ENCODE results near the gene MYOM3. TPM values are rescaled to one million over a fixed set of nuclear protein-coding genes. Genes with fewer than 3 reads are reported as not detected.
"Not testable (repeated sequence)": the region's sequence is repeated elsewhere in the genome, so short reads cannot be mapped to it uniquely, and the experiment has no call there.

The MYOM3 gene
- total and polyA plus RNA-seq, 3 experiments from 2014 or later, result not detected

GRCh38 chr1:24049733-24050132, 62.2 kb downstream of the MYOM3 start:
- POLR2A ChIA-PET, result no interaction called here
- H3K4me1 Mint-ChIP-seq, result no peaks in the 10 kb centered on the region
- peaks cover 1 to 11% of the 10 kb centered on the region in 2 donors for H3K27me3 Mint-ChIP-seq
- H3K4me1 ChIP-seq (ENCODE audit: insufficient read depth, low read length), result no peaks in the 10 kb centered on the region
- H3K36me3 Mint-ChIP-seq, result no peaks in the 10 kb centered on the region
- H3K27ac ChIP-seq (ENCODE audit: low read depth, low read length), result no peak overlapping the region
- H3K27ac Mint-ChIP-seq, result no peak overlapping the region
- H3K9me3 ChIP-seq (ENCODE audit: low read length), result no peaks in the 10 kb centered on the region
- no peaks in the 10 kb centered on the region for H3K27me3 ChIP-seq (ENCODE audit: insufficient read depth, low read length, poor library complexity, severe bottlenecking)
- H3K4me3 Mint-ChIP-seq, result no peak overlapping the region
- no peaks in the 10 kb centered on the region for H3K36me3 ChIP-seq (ENCODE audit: insufficient read depth, low read length)
- no peak overlapping the region for H3K4me3 ChIP-seq (ENCODE audit: low read length)
- CTCF ChIA-PET, result no interaction called here
- H3K9me3 Mint-ChIP-seq, result no peaks in the 10 kb centered on the region
- DNase-seq, result no peak

DNA sequence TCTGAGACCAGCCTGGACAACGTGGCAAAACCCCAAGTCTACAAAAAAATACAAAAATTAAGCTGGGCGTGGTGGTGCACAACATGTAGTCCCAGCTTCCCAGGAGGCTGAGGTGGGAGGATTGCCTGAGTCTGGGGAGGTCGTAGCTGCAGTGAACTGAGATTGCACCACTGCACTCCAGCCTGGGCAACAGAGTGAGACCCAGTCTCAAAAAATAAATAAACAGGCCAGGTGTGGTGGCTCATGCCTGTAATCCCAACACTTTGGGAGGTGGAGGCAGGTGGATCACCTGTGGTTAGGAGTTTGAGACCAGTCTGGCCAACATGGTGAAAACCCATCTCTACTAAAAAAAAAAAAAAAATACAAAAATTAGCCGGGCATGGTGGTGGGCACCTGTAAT, 63.0 kb downstream of the MYOM3 start:
- H3K27me3 ChIP-seq (ENCODE audit: insufficient read depth, low read length, poor library complexity, severe bottlenecking); DNase-seq; H3K36me3 Mint-ChIP-seq; H3K27ac ChIP-seq (ENCODE audit: low read depth, low read length); H3K4me3 ChIP-seq (ENCODE audit: low read length); H3K36me3 ChIP-seq (ENCODE audit: insufficient read depth, low read length); POLR2A ChIA-PET; H3K4me3 Mint-ChIP-seq; H3K4me1 ChIP-seq (ENCODE audit: insufficient read depth, low read length); H3K4me1 Mint-ChIP-seq; H3K27ac Mint-ChIP-seq; H3K9me3 Mint-ChIP-seq; H3K9me3 ChIP-seq (ENCODE audit: low read length); CTCF ChIA-PET: not testable (repeated sequence)
- peaks cover 1 to 11% of the 10 kb centered on the region in 2 donors for H3K27me3 Mint-ChIP-seq

DNA sequence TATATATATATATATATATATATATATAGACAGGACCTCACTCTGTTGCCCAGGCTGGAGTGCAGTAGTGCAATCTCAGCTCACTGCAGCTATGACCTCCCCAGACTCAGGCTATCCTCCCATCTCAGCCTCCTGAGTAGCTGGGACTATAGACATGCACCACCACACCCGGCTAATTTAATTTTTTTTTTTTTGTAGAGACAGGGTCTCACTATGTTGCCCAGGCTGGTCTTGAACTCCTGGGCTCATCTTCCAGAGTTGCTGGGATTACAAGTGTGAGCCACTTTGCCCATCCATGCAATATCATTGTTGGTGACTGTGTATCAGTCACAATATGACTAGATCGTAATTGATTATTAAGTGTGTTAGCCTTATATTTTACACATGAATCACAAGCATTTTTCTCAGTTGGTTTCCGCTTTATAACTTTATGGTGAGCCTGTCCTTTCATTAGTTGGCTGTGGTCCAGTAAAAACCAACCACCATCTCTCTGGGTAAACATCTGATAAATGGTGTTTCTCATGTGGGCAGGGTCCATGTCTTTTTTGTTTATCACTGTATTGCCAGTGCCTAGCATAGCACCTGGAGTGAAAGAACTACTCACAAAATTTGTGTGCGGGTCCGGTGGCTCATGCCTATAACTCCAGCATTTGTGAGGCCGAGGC, 63.6 kb downstream of the MYOM3 start:
- no peaks in the 10 kb centered on the region for H3K4me1 Mint-ChIP-seq

DNA sequence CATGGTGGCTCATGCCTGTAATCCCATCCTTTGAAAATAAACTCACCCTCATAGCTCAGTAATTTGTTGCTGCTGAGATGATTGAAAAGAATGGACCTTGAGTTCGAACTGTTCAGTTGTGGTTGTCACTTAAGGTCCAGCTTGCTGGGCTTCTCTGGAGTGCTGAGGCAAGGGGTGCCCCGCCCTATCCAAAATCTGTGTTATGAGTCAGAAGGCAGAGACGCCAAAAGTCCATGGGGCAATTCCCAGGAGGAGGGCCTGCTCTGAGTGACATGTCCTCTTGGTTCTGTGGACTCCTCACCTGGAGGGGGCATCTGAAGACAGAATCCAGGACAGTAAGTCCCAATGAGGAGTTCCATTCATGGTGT, 64.8 kb downstream of the MYOM3 start:
- no peaks in the 10 kb centered on the region for H3K27me3 ChIP-seq (ENCODE audit: insufficient read depth, low read length, poor library complexity, severe bottlenecking)
- no peaks in the 10 kb centered on the region for H3K9me3 ChIP-seq (ENCODE audit: low read length)
- H3K36me3 ChIP-seq (ENCODE audit: insufficient read depth, low read length), result no peaks in the 10 kb centered on the region
- no peaks in the 10 kb centered on the region for H3K4me1 ChIP-seq (ENCODE audit: insufficient read depth, low read length)
- H3K27ac ChIP-seq (ENCODE audit: low read depth, low read length), result no peak overlapping the region
- no peak overlapping the region for H3K4me3 Mint-ChIP-seq
- H3K4me1 Mint-ChIP-seq, result no peaks in the 10 kb centered on the region
- H3K36me3 Mint-ChIP-seq, result no peaks in the 10 kb centered on the region
- no peaks in the 10 kb centered on the region for H3K9me3 Mint-ChIP-seq
- no peak for DNase-seq
- no peak overlapping the region for H3K27ac Mint-ChIP-seq
- peaks cover 1 to 16% of the 10 kb centered on the region in 2 donors for H3K27me3 Mint-ChIP-seq
- CTCF ChIA-PET, result no interaction called here
- POLR2A ChIA-PET, result no interaction called here
- no peak overlapping the region for H3K4me3 ChIP-seq (ENCODE audit: low read length)

More for the DNA sequence above, 63.6 kb downstream of the MYOM3 start:
- DNase-seq, result no peak
- no peaks in the 10 kb centered on the region for H3K36me3 ChIP-seq (ENCODE audit: insufficient read depth, low read length)
- CTCF ChIA-PET, result no interaction called here
- no peaks in the 10 kb centered on the region for H3K27me3 ChIP-seq (ENCODE audit: insufficient read depth, low read length, poor library complexity, severe bottlenecking)
- Mint-ChIP-seq H3K9me3 (no peaks in the 10 kb centered on the region), H3K4me3 (no peak overlapping the region), H3K27ac (no peak overlapping the region), H3K36me3 (no peaks in the 10 kb centered on the region), H3K27me3 (peaks cover 1 to 11% of the 10 kb centered on the region in 2 donors)
- H3K4me3 ChIP-seq (ENCODE audit: low read length), result no peak overlapping the region
- POLR2A ChIA-PET, result no interaction called here
- H3K9me3 ChIP-seq (ENCODE audit: low read length), result no peaks in the 10 kb centered on the region
- no peak overlapping the region for H3K27ac ChIP-seq (ENCODE audit: low read depth, low read length)
- no peaks in the 10 kb centered on the region for H3K4me1 ChIP-seq (ENCODE audit: insufficient read depth, low read length)

GRCh38 chr1:24045771-24046170, 66.2 kb downstream of the MYOM3 start:
- H3K4me3 ChIP-seq (ENCODE audit: low read length), result no peak overlapping the region
- no peak overlapping the region for H3K27ac Mint-ChIP-seq
- H3K27me3 Mint-ChIP-seq, result peaks cover 1 to 15% of the 10 kb centered on the region in 2 donors
- no peak overlapping the region for H3K4me3 Mint-ChIP-seq
- no peaks in the 10 kb centered on the region for H3K27me3 ChIP-seq (ENCODE audit: insufficient read depth, low read length, poor library complexity, severe bottlenecking)
- no peak overlapping the region for H3K27ac ChIP-seq (ENCODE audit: low read depth, low read length)
- no peaks in the 10 kb centered on the region for H3K36me3 Mint-ChIP-seq
- CTCF ChIA-PET, result interaction anchor here (1.0 kb wide), 1 partner anchor 65 kb away, joined by 3 read pairs; the partner anchor contains the start of gene SRSF10
- no peaks in the 10 kb centered on the region for H3K4me1 Mint-ChIP-seq
- H3K36me3 ChIP-seq (ENCODE audit: insufficient read depth, low read length), result no peaks in the 10 kb centered on the region
- POLR2A ChIA-PET, result no interaction called here
- no peaks in the 10 kb centered on the region for H3K4me1 ChIP-seq (ENCODE audit: insufficient read depth, low read length)
- no peaks in the 10 kb centered on the region for H3K9me3 Mint-ChIP-seq
- H3K9me3 ChIP-seq (ENCODE audit: low read length), result no peaks in the 10 kb centered on the region
- no peak for DNase-seq

- H3K36me3 ChIP-seq (ENCODE audit: insufficient read depth, low read length); H3K4me3 Mint-ChIP-seq; H3K4me3 ChIP-seq (ENCODE audit: low read length); CTCF ChIA-PET; POLR2A ChIA-PET; H3K4me1 ChIP-seq (ENCODE audit: insufficient read depth, low read length); H3K9me3 Mint-ChIP-seq; DNase-seq; H3K4me1 Mint-ChIP-seq; H3K27me3 ChIP-seq (ENCODE audit: insufficient read depth, low read length, poor library complexity, severe bottlenecking); H3K9me3 ChIP-seq (ENCODE audit: low read length); H3K27ac ChIP-seq (ENCODE audit: low read depth, low read length); H3K36me3 Mint-ChIP-seq: not testable (repeated sequence)
- peaks cover 1 to 20% of the 10 kb centered on the region in 2 donors for H3K27me3 Mint-ChIP-seq
- peak overlapping the region in 1 of 8 donors; percentile 35 for H3K27ac Mint-ChIP-seq
These were observed 67.3 kb downstream of the MYOM3 start for GRCh38 chr1:24044672-24045071.

GRCh38 chr1:24043345-24044032, 68.4 kb downstream of the MYOM3 start:
- no peaks in the 10 kb centered on the region for H3K36me3 ChIP-seq (ENCODE audit: insufficient read depth, low read length)

DNA sequence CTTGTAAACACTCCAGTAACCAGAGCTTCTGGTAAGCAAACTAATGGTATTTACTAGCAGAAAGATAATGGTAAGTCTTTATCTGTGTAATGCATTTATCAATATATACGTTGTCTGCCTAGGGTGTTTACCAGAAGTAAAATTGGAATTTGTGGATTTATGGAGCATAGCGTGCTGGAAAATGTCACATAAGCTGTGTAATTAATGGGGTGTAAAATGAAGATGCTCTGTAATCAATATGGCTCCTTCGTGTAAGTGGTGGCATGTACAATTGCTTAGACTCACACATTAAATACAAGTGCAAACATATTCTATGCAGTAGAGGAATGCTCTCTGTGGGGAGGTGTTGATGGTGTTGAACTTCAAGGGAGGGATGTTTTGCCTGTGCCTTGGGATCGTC, 69.6 kb downstream of the MYOM3 start:
- ChIA-PET CTCF (no interaction called here), POLR2A (no interaction called here)
- Histone ChIP-seq H3K9me3 (ENCODE audit: low read length) (no peaks in the 10 kb centered on the region), H3K4me1 (ENCODE audit: insufficient read depth, low read length) (no peaks in the 10 kb centered on the region), H3K27ac (ENCODE audit: low read depth, low read length) (no peak overlapping the region), H3K36me3 (ENCODE audit: insufficient read depth, low read length) (no peaks in the 10 kb centered on the region), H3K4me3 (ENCODE audit: low read length) (no peak overlapping the region), H3K27me3 (ENCODE audit: insufficient read depth, low read length, poor library complexity, severe bottlenecking) (no peaks in the 10 kb centered on the region)
- no peak for DNase-seq
- no peaks in the 10 kb centered on the region for H3K4me1 Mint-ChIP-seq
- H3K4me3 Mint-ChIP-seq, result no peak overlapping the region
- H3K9me3 Mint-ChIP-seq, result no peaks in the 10 kb centered on the region
- H3K36me3 Mint-ChIP-seq, result no peaks in the 10 kb centered on the region
- H3K27ac Mint-ChIP-seq, result no peak overlapping the region
- peaks cover 1 to 24% of the 10 kb centered on the region in 2 donors for H3K27me3 Mint-ChIP-seq

More at GRCh38 chr1:24043345-24044032, 68.4 kb downstream of the MYOM3 start:
- Mint-ChIP-seq H3K4me3 (no peak overlapping the region), H3K36me3 (no peaks in the 10 kb centered on the region), H3K27ac (no peak overlapping the region), H3K27me3 (peaks cover 1 to 25% of the 10 kb centered on the region in 2 donors), H3K9me3 (no peaks in the 10 kb centered on the region), H3K4me1 (no peaks in the 10 kb centered on the region)
- Histone ChIP-seq H3K4me3 (ENCODE audit: low read length) (no peak overlapping the region), H3K4me1 (ENCODE audit: insufficient read depth, low read length) (no peaks in the 10 kb centered on the region), H3K27ac (ENCODE audit: low read depth, low read length) (no peak overlapping the region), H3K9me3 (ENCODE audit: low read length) (no peaks in the 10 kb centered on the region), H3K27me3 (ENCODE audit: insufficient read depth, low read length, poor library complexity, severe bottlenecking) (no peaks in the 10 kb centered on the region)
- no peak for DNase-seq
- ChIA-PET POLR2A (no interaction called here), CTCF (no interaction called here)
